Activated CD8-positive, alpha-beta T cell treated with anti-CD3 and anti-CD28 coated beads for 36 hours (primary cell): ENCODE results near the gene CCNJL. TPM values are rescaled to one million over a fixed set of nuclear protein-coding genes. Genes with fewer than 3 reads are reported as not detected.
A peak's percentile ranks its signal among the peaks of the same experiment; 100 is the strongest.

ENCODE experiments used
- ATAC-seq: fragments of 200-7000 bp; cut with Tn5 transposase; one replicate; pipeline ENCODE4 v1.10.0; 2021; ENCODE audit warnings: mild to moderate bottlenecking, moderate library complexity
- CTCF ChIA-PET: fragments of 350-600 bp; sonication (Branson Sonifier 250); formaldehyde crosslinking; loops from one replicate; lab custom pipeline; 2021; ENCODE audit warnings: antibody characterized with exemption; lab: Charles Lee
- POLR2A ChIA-PET: fragments of 350-600 bp; sonication (Branson Sonifier 250); formaldehyde crosslinking; loops from one replicate; lab custom pipeline; 2021; ENCODE audit warnings: antibody characterized with exemption; lab: Charles Lee
- DNase-seq: peaks from one replicate; pipeline ENCODE4 v3.0.0-alpha.2; 2020
- H3K27ac Mint-ChIP-seq: one replicate; pipeline ENCODE4 v1.8.0; 2021; ENCODE audit warnings: mild to moderate bottlenecking, mixed read lengths
- H3K27me3 Mint-ChIP-seq: one replicate; pipeline ENCODE4 v1.8.0; 2021; ENCODE audit warnings: mixed read lengths
- H3K36me3 Mint-ChIP-seq: one replicate; pipeline ENCODE4 v1.8.0; 2021; ENCODE audit warnings: low read depth, mixed read lengths
- H3K4me1 Mint-ChIP-seq: one replicate; pipeline ENCODE4 v1.8.0; 2021; ENCODE audit warnings: low read depth, mixed read lengths
- H3K4me3 Mint-ChIP-seq: one replicate; pipeline ENCODE4 v1.8.0; 2021; ENCODE audit warnings: mild to moderate bottlenecking, moderate library complexity, mixed read lengths
- H3K9me3 Mint-ChIP-seq: one replicate; pipeline ENCODE4 v1.8.0; 2021; ENCODE audit warnings: mixed read lengths
- CTCF ChIP-seq: fragments of 200-600 bp; IDR thresholded peaks from one replicate; pipeline ENCODE4 v1.8.0; 2022; ENCODE audit warnings: antibody characterized with exemption, mild to moderate bottlenecking
- intact Hi-C: fragments of 100-400 bp; cut with micrococcal nuclease; formaldehyde crosslinking; loops from one replicate; pipeline ENCODE4 v1.10.0; 2022
- total RNA-seq, 2 experiments: library from RNA; stranded (reverse); gene quantifications; one replicate each; pipeline ENCODE4 v1.2.3, GENCODE V29; 2021

The CCNJL gene
- total RNA-seq, 2 experiments from 2014 or later = not detected

GRCh38 chr5:160230686-160231527 lies 81.5 kb downstream of the CCNJL start:
- ChIA-PET CTCF (interaction anchor here (1.2 kb wide), 1 partner anchor 15 kb away, joined by 3 read pairs; no protein-coding TSS in a partner anchor), POLR2A (no interaction called here)
- peak; percentile 10 for DNase-seq
- Mint-ChIP-seq H3K27me3 (no peaks in the 10 kb centered on the region), H3K36me3 (no peaks in the 10 kb centered on the region), H3K9me3 (no peaks in the 10 kb centered on the region), H3K27ac (no peak overlapping the region), H3K4me1 (no peaks in the 10 kb centered on the region), H3K4me3 (no peak overlapping the region)
- TF ChIP-seq CTCF = no peak
- intact Hi-C loops = no loop called here
- peak; percentile 51 for ATAC-seq

GRCh38 chr5:160229190-160229742 lies 83.1 kb downstream of the CCNJL start, which contains the start of gene FABP6:
FABP6 (plus strand) TSS chr5:160229506; CDS start chr5:160229558, 52 bp downstream.
- ChIA-PET POLR2A (no interaction called here), CTCF (no interaction called here)
- Mint-ChIP-seq H3K9me3 (no peaks in the 10 kb centered on the region), H3K4me3 (no peak within 1 kb of the TSS), H3K4me1 (no peaks in the 10 kb centered on the region), H3K27me3 (no peaks in the 10 kb centered on the region), H3K27ac (no peak within 1 kb of the TSS), H3K36me3 (no peaks in the 10 kb centered on the region)
- ATAC-seq = no peak
- no peak for DNase-seq
- intact Hi-C loops = no loop called here
- no peak for TF ChIP-seq CTCF

GRCh38 chr5:160227012-160227411 lies 85.4 kb downstream of the CCNJL start:
- Mint-ChIP-seq H3K36me3 (no peaks in the 10 kb centered on the region), H3K9me3 (no peaks in the 10 kb centered on the region), H3K27me3 (no peaks in the 10 kb centered on the region), H3K4me1 (no peaks in the 10 kb centered on the region), H3K4me3 (no peak overlapping the region), H3K27ac (no peak overlapping the region)
- intact Hi-C loops = no loop called here
- TF ChIP-seq CTCF = no peak
- DNase-seq (no peak), ATAC-seq (no peak)
- ChIA-PET CTCF (interaction anchor here (0.6 to 1.5 kb wide), 3 partner anchors 9 to 195 kb away, joined by 3 to 4 read pairs (median 3); no protein-coding TSS in a partner anchor), POLR2A (no interaction called here)

GRCh38 chr5:160221082-160221481 lies 91.3 kb downstream of the CCNJL start:
- no peak for TF ChIP-seq CTCF
- POLR2A ChIA-PET = no interaction called here
- H3K9me3 Mint-ChIP-seq = no peaks in the 10 kb centered on the region
- no peaks in the 10 kb centered on the region for H3K36me3 Mint-ChIP-seq
- DNase-seq = no peak
- CTCF ChIA-PET = no interaction called here
- H3K4me1 Mint-ChIP-seq = no peaks in the 10 kb centered on the region
- ATAC-seq = no peak
- no peaks in the 10 kb centered on the region for H3K27me3 Mint-ChIP-seq
- H3K4me3 Mint-ChIP-seq = no peak overlapping the region
- intact Hi-C loops = no loop called here
- H3K27ac Mint-ChIP-seq = no peak overlapping the region

- ChIA-PET CTCF (no interaction called here), POLR2A (no interaction called here)
- Mint-ChIP-seq H3K4me1 (no peaks in the 10 kb centered on the region), H3K4me3 (no peak overlapping the region), H3K27ac (no peak overlapping the region), H3K36me3 (no peaks in the 10 kb centered on the region), H3K27me3 (no peaks in the 10 kb centered on the region), H3K9me3 (no peaks in the 10 kb centered on the region)
- no peak for TF ChIP-seq CTCF
- intact Hi-C loops = no loop called here
- DNase-seq (no peak), ATAC-seq (no peak)
Measured at GRCh38 chr5:160219356-160219755, 93.0 kb downstream of the CCNJL start.
